ENCODE data around the gene MOB1B.

GRCh38 chr4:70893790-70894189, 8.4 kb upstream of the MOB1B start:
- TF ChIP-seq ZNF8 (CRISPR knock-in tag; IDR thresholded peaks at IDR 0.05) (no peak), POU6F1 (CRISPR knock-in tag; IDR thresholded peaks at IDR 0.05; ENCODE audit: borderline replicate concordance, low read depth) (no peak), ZNF565 (CRISPR knock-in tag; conservative IDR thresholded peaks at IDR 0.05; ENCODE audit: low read depth) (no peak), ZNF70 (CRISPR knock-in tag; IDR thresholded peaks at IDR 0.05) (no peak), TCF4 (CRISPR knock-in tag; IDR thresholded peaks at IDR 0.05; ENCODE audit: borderline replicate concordance) (no peak), ARNTL (CRISPR knock-in tag; IDR thresholded peaks at IDR 0.05; ENCODE audit: borderline replicate concordance, low read depth) (no peak), ZFP3 (CRISPR knock-in tag; IDR thresholded peaks at IDR 0.05) (no peak)

All from SK-N-SH treated with all-trans-retinoic acid at 6 μM for 48 hours (cell line).